Common myeloid progenitor, CD34-positive (primary cell): ENCODE data around the gene GALK2. TPM values are rescaled to one million over a fixed set of nuclear protein-coding genes. Genes with fewer than 3 reads are reported as not detected.

ENCODE experiments used
- CTCF ChIA-PET: fragments of 350-600 bp; sonication (Branson Sonifier 250); formaldehyde crosslinking; loops from one replicate; lab custom pipeline; 2021; ENCODE audit warnings: antibody characterized with exemption; lab: Charles Lee
- POLR2A ChIA-PET: fragments of 350-600 bp; sonication (Branson Sonifier 250); formaldehyde crosslinking; loops from one replicate; lab custom pipeline; 2021; ENCODE audit warnings: antibody characterized with exemption; lab: Charles Lee
- DNase-seq, 3 donors: peaks; one replicate each; pipeline versions ENCODE4 v3.0.0 to v3.0.0-alpha.2; 2013
- H3K27ac ChIP-seq, 2 experiments: 1 replicate in 1 of 2; 2 replicates in 1 of 2; pipeline ENCODE4 v1.7.0; 2013; ENCODE audit warnings: inconsistent platforms in 2 of 2, low read length in 2 of 2, mild to moderate bottlenecking in 2 of 2, low read depth in 1 of 2, moderate library complexity in 1 of 2; ENCODE audit not compliant: severe bottlenecking in 2 of 2, insufficient read depth in 1 of 2, poor library complexity in 1 of 2
- H3K27me3 ChIP-seq, 5 experiments: replicated peaks in 2 of 5; 1 replicate in 3 of 5; 2 replicates in 2 of 5; pipeline versions ENCODE4 v1.6.1 to v1.7.0; 2013; ENCODE audit warnings: low read length in 4 of 5, mild to moderate bottlenecking in 2 of 5, moderate library complexity in 2 of 5, inconsistent platforms in 1 of 5; ENCODE audit not compliant: insufficient read depth in 5 of 5, control insufficient read depth in 4 of 5
- H3K36me3 ChIP-seq, 4 experiments: 1 replicate in 2 of 4; 2 replicates in 2 of 4; pipeline versions ENCODE4 v1.6.1 to v1.7.0; 2013; ENCODE audit warnings: low read length in 3 of 4, control low read depth in 1 of 4, mild to moderate bottlenecking in 1 of 4; ENCODE audit not compliant: control insufficient read depth in 4 of 4, insufficient read depth in 4 of 4
- H3K4me1 ChIP-seq, 4 experiments: 1 replicate in 3 of 4; 2 replicates in 1 of 4; pipeline versions ENCODE4 v1.6.1 to v1.7.1; 2013; ENCODE audit warnings: low read length in 3 of 4, mild to moderate bottlenecking in 3 of 4, control low read depth in 1 of 4, inconsistent platforms in 1 of 4, moderate library complexity in 1 of 4; ENCODE audit not compliant: control insufficient read depth in 4 of 4, insufficient read depth in 4 of 4; ENCODE audit errors: control extremely low read depth in 1 of 4
- H3K4me3 ChIP-seq, 7 experiments: 1 replicate in 4 of 7; 2 replicates in 3 of 7; pipeline versions ENCODE4 v1.5.1 to v1.7.0; 2013; ENCODE audit warnings: mild to moderate bottlenecking in 7 of 7, low read length in 6 of 7, moderate library complexity in 6 of 7, inconsistent platforms in 2 of 7, low read depth in 2 of 7, control low read depth in 1 of 7; ENCODE audit not compliant: insufficient read depth in 4 of 7, control insufficient read depth in 1 of 7; ENCODE audit errors: extremely low read depth in 1 of 7
- H3K9me3 ChIP-seq, 5 experiments: 1 replicate in 4 of 5; 2 replicates in 1 of 5; pipeline versions ENCODE4 v1.6.1 to v1.7.1; 2013; ENCODE audit warnings: low read length in 4 of 5, mild to moderate bottlenecking in 2 of 5, inconsistent platforms in 1 of 5, low read depth in 1 of 5, moderate library complexity in 1 of 5; ENCODE audit not compliant: control insufficient read depth in 4 of 5, insufficient read depth in 2 of 5; ENCODE audit errors: control extremely low read depth in 1 of 5
- WGBS: methylation state at CpG from one replicate; pipeline ENCODE4 v1.1.5; 2013; ENCODE audit not compliant: insufficient coverage; 5-methylcytosine and 5-hydroxymethylcytosine counted together
- polyA plus RNA-seq: library from polyadenylated mRNA; unstranded; fragments of 120-200 nt; gene quantifications from one replicate; pipeline ENCODE4 v1.2.1, GENCODE V29; 2013

The GALK2 gene
- polyA plus RNA-seq, result 24.4 TPM

GRCh38 chr15:49169880-49170597 lies at the start of gene GALK2:
Gene GALK2 (plus strand): TSS chr15:49170247. CDS start chr15:49170323, 76 bp downstream.
- Histone ChIP-seq H3K9me3 (no peaks in the 10 kb centered on the region), H3K27me3 (no peaks in the 10 kb centered on the region), H3K36me3 (peaks cover 0 to 2% (median 0%) of the 10 kb centered on the region in 4 experiments), H3K27ac (peak within 1 kb of the TSS; percentile 76 to 91), H3K4me3 (peak within 1 kb of the TSS; percentile 68 to 97 (median 91)), H3K4me1 (peaks cover 6 to 28% (median 20%) of the 10 kb centered on the region in 4 experiments)
- ChIA-PET CTCF (interaction anchor here (0.6 to 1.3 kb wide), 4 partner anchors 9 to 147 kb away, joined by 3 to 9 read pairs (median 3); partner anchors contain the start of gene COPS2), POLR2A (interaction anchor here (1.0 to 1.3 kb wide), 2 partner anchors 15 to 25 kb away, joined by 3 to 9 read pairs; partner anchors contain the start of gene COPS2)
- DNase-seq, result peak; percentile 91 to 96 (median 93)
- WGBS, result 4% methylated on average over 22 of the region's 30 CpGs

GRCh38 chr15:49120832-49121231 lies 49.2 kb upstream of the GALK2 start:
- no peaks in the 10 kb centered on the region for H3K9me3 ChIP-seq
- no peak overlapping the region for H3K27ac ChIP-seq
- 100% methylated on average over 2 of the region's 4 CpGs for WGBS
- ChIA-PET POLR2A (no interaction called here), CTCF (interaction anchor here (1.5 to 2.3 kb wide), 2 partner anchors 25 to 27 kb away, joined by 3 to 10 read pairs; no protein-coding TSS in a partner anchor)
- no peaks in the 10 kb centered on the region for H3K27me3 ChIP-seq
- no peak for DNase-seq
- peaks cover 3 to 9% (median 7%) of the 10 kb centered on the region in 4 experiments for H3K36me3 ChIP-seq
- H3K4me3 ChIP-seq, result no peak overlapping the region
- no peaks in the 10 kb centered on the region for H3K4me1 ChIP-seq

GRCh38 chr15:49121901-49122300 lies 48.1 kb upstream of the GALK2 start:
- H3K27ac ChIP-seq, result no peak overlapping the region
- peaks cover 3 to 12% (median 7%) of the 10 kb centered on the region in 4 experiments for H3K36me3 ChIP-seq
- H3K4me3 ChIP-seq, result no peak overlapping the region
- ChIA-PET POLR2A (no interaction called here), CTCF (interaction anchor here (1.1 to 2.3 kb wide), 3 partner anchors 20 to 25 kb away, joined by 3 to 10 read pairs (median 4); no protein-coding TSS in a partner anchor)
- H3K9me3 ChIP-seq, result no peaks in the 10 kb centered on the region
- no peaks in the 10 kb centered on the region for H3K4me1 ChIP-seq
- DNase-seq, result no peak
- WGBS, result 100% methylated on average over 1 of the region's 1 CpG
- no peaks in the 10 kb centered on the region for H3K27me3 ChIP-seq

GRCh38 chr15:49122541-49123062 lies 47.4 kb upstream of the GALK2 start:
- POLR2A ChIA-PET, result no interaction called here

GRCh38 chr15:49124371-49124770 lies 45.7 kb upstream of the GALK2 start:
- no CpG with 5 or more reads among the region's 2 CpGs for WGBS
- Histone ChIP-seq H3K4me3 (no peak overlapping the region), H3K36me3 (peaks cover 7 to 34% (median 25%) of the 10 kb centered on the region in 4 experiments), H3K9me3 (no peaks in the 10 kb centered on the region), H3K27me3 (no peaks in the 10 kb centered on the region), H3K4me1 (no peaks in the 10 kb centered on the region), H3K27ac (no peak overlapping the region)
- no peak for DNase-seq
- POLR2A ChIA-PET, result no interaction called here
- CTCF ChIA-PET, result interaction anchor here (1.0 to 1.1 kb wide), 2 partner anchors 17 to 21 kb away, joined by 3 to 4 read pairs; no protein-coding TSS in a partner anchor

More at GRCh38 chr15:49122541-49123062, 47.4 kb upstream of the GALK2 start:
- Histone ChIP-seq H3K36me3 (peaks cover 4 to 19% (median 12%) of the 10 kb centered on the region in 4 experiments), H3K27me3 (no peaks in the 10 kb centered on the region), H3K27ac (no peak overlapping the region), H3K4me3 (no peak overlapping the region), H3K4me1 (no peaks in the 10 kb centered on the region), H3K9me3 (no peaks in the 10 kb centered on the region)
- 100% methylated on average over 1 of the region's 1 CpG for WGBS
- CTCF ChIA-PET, result interaction anchor here (1.1 to 2.3 kb wide), 3 partner anchors 19 to 24 kb away, joined by 3 to 10 read pairs (median 4); no protein-coding TSS in a partner anchor
- DNase-seq, result no peak

- H3K27me3 ChIP-seq, result no peaks in the 10 kb centered on the region
- CTCF ChIA-PET, result interaction anchor here (1.2 kb wide), 1 partner anchor 12 kb away, joined by 3 read pairs; no protein-coding TSS in a partner anchor
- no peaks in the 10 kb centered on the region for H3K9me3 ChIP-seq
- H3K4me1 ChIP-seq, result peaks cover 0 to 8% (median 0%) of the 10 kb centered on the region in 4 experiments
- no peak overlapping the region for H3K4me3 ChIP-seq
- POLR2A ChIA-PET, result no interaction called here
- peaks cover 12 to 84% (median 53%) of the 10 kb centered on the region in 4 experiments for H3K36me3 ChIP-seq
- no peak overlapping the region for H3K27ac ChIP-seq
- WGBS, result 94% methylated on average over 3 of the region's 3 CpGs
- no peak for DNase-seq
Observed at GRCh38 chr15:49131403-49131802, 38.6 kb upstream of the GALK2 start.
